SK-N-MC (cell line): Measurements from ENCODE around the gene KCTD17.

ENCODE experiments used
- EZH2 ChIP-seq: fragments of 200-600 bp; sonication (generic); IDR thresholded peaks from one replicate; pipeline ENCODE4 v1.6.1; 2017; ENCODE audit warnings: antibody characterized with exemption
- FOXP2 ChIP-seq: optimal IDR thresholded peaks from 2 replicates; pipeline ENCODE3; 2011; ENCODE audit warnings: mild to moderate bottlenecking, moderate library complexity; ENCODE audit not compliant: insufficient read depth; ENCODE audit errors: extremely low read length, control extremely low read depth

DNA sequence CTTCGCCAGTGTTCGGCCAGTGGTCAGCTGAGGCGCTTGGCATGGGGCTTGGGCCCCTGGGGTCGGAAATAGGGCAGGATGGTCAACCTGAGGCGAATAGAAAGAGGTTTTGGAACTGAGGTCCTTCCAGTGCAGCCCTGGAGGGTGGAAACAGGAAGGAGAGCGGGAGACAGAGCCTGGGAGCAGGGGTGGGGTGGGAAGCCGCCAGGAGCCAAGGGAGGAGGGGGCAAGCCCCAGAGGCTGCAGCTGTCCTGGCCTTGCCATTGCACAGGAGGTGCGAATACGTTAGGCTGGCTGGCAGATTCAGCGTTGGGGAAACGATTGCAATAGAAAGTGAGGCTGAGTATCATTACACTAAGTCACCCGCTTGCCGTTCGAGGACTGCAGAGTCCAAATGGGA lies 13.9 kb upstream of the KCTD17 start:
- no peak for TF ChIP-seq EZH2
- TF ChIP-seq FOXP2 = no peak
